ENCODE results near the gene TBCEL.
"Not testable (repeated sequence)": the region's sequence is repeated elsewhere in the genome, so short reads cannot be mapped to it uniquely, and the experiment has no call there.

Gene TBCEL

GRCh38 chr11:121029153-121029552, 5.3 kb downstream of the TBCEL start:
- no peak for DNase-seq (ENCODE audit: low read depth in 2 of 2)

GRCh38 chr11:121029813-121030445, 6.0 kb downstream of the TBCEL start:
- DNase-seq (ENCODE audit: low read depth in 2 of 2) = no peak

- no peak for DNase-seq (ENCODE audit: low read depth in 2 of 2)
Measured at GRCh38 chr11:121031167-121031566, 7.3 kb downstream of the TBCEL start.

GRCh38 chr11:121031648-121032047, 7.7 kb downstream of the TBCEL start:
- not testable (repeated sequence) for DNase-seq (ENCODE audit: low read depth in 2 of 2)

GRCh38 chr11:121032546-121032945, 8.6 kb downstream of the TBCEL start:
- no peak for DNase-seq (ENCODE audit: low read depth in 2 of 2)

GRCh38 chr11:121033635-121034034, 9.7 kb downstream of the TBCEL start:
- no peak for DNase-seq (ENCODE audit: low read depth in 2 of 2)

GRCh38 chr11:121035169-121035755, 11.4 kb downstream of the TBCEL start:
- no peak for DNase-seq (ENCODE audit: low read depth in 2 of 2)

- no peak for DNase-seq (ENCODE audit: low read depth in 2 of 2)
Measured at GRCh38 chr11:121035780-121036179, 11.9 kb downstream of the TBCEL start.

GRCh38 chr11:121037016-121037415, 13.1 kb downstream of the TBCEL start:
- DNase-seq (ENCODE audit: low read depth in 2 of 2) = no peak

GRCh38 chr11:121038648-121039409, 14.9 kb downstream of the TBCEL start:
- no peak for DNase-seq (ENCODE audit: low read depth in 2 of 2)

GRCh38 chr11:121039971-121040613, 16.2 kb downstream of the TBCEL start:
- DNase-seq (ENCODE audit: low read depth in 2 of 2) = no peak

- DNase-seq (ENCODE audit: low read depth in 2 of 2) = no peak
Measured at GRCh38 chr11:121040614-121041002, 16.7 kb downstream of the TBCEL start.

- DNase-seq (ENCODE audit: low read depth in 2 of 2) = no peak
Measured at GRCh38 chr11:121041072-121041471, 17.2 kb downstream of the TBCEL start.

- DNase-seq (ENCODE audit: low read depth in 2 of 2) = no peak
Measured at GRCh38 chr11:121042296-121042695, 18.4 kb downstream of the TBCEL start.

GRCh38 chr11:121047926-121048325, 24.0 kb downstream of the TBCEL start:
- DNase-seq (ENCODE audit: low read depth in 2 of 2) = no peak

- no peak for DNase-seq (ENCODE audit: low read depth in 2 of 2)
Measured at GRCh38 chr11:121048464-121049233, 24.7 kb downstream of the TBCEL start.

- DNase-seq (ENCODE audit: low read depth in 2 of 2) = no peak
Measured at GRCh38 chr11:121053244-121053643, 29.3 kb downstream of the TBCEL start.

GRCh38 chr11:121054266-121054665, 30.4 kb downstream of the TBCEL start:
- no peak for DNase-seq (ENCODE audit: low read depth in 2 of 2)

- no peak for DNase-seq (ENCODE audit: low read depth in 2 of 2)
Measured at GRCh38 chr11:121055076-121055475, 31.2 kb downstream of the TBCEL start.

- no peak for DNase-seq (ENCODE audit: low read depth in 2 of 2)
Measured at GRCh38 chr11:121057922-121058321, 34.0 kb downstream of the TBCEL start.

- DNase-seq (ENCODE audit: low read depth in 2 of 2) = no peak
Measured at GRCh38 chr11:121058941-121059340, 35.0 kb downstream of the TBCEL start.

- no peak for DNase-seq (ENCODE audit: low read depth in 2 of 2)
Measured at GRCh38 chr11:121059605-121060004, 35.7 kb downstream of the TBCEL start.

Measured in stimulated activated CD8-positive, alpha-beta memory T cell treated with anti-CD3 and anti-CD28 coated beads, Interleukin-15, amount 100 ng/mL, for 4 hours (primary cell).